PFSK-1 (cell line): ENCODE results near the gene EFL1.

Experiments
- POLR2AphosphoS5 ChIP-seq: IDR thresholded peaks from 2 replicates; pipeline ENCODE4 v1.6.1; 2012; ENCODE audit warnings: low read depth, mild to moderate bottlenecking, control low read depth, low read length, moderate library complexity
- REST ChIP-seq, 2 experiments: IDR thresholded peaks; 2 replicates each; pipeline versions ENCODE4 v1.6.1 to v1.8.0; 2011 to 2012; ENCODE audit warnings: low read depth in 2 of 2, low read length in 2 of 2, control low read depth in 1 of 2, inconsistent platforms in 1 of 2, mild to moderate bottlenecking in 1 of 2, moderate library complexity in 1 of 2; ENCODE audit not compliant: insufficient read depth in 1 of 2
- TAF1 ChIP-seq: IDR thresholded peaks from 2 replicates; pipeline ENCODE4 v1.6.1; 2012; ENCODE audit warnings: low read length, control low read depth, borderline replicate concordance; ENCODE audit not compliant: insufficient read depth

- TF ChIP-seq REST (IDR thresholded peaks at IDR 0.05; ENCODE audit: insufficient read depth in 1 of 2, low read depth in 2 of 2, low read length in 2 of 2) (no peak), TAF1 (no peak), POLR2AphosphoS5 (no peak)
These were observed 38.9 kb upstream of the EFL1 start for GRCh38 chr15:82301296-82302016.
